ENCODE data around the gene B4GALT4. TPM values are rescaled to one million over a fixed set of nuclear protein-coding genes. Genes with fewer than 3 reads are reported as not detected.
"Not testable (repeated sequence)": the region's sequence is repeated elsewhere in the genome, so short reads cannot be mapped to it uniquely, and the experiment has no call there.

B4GALT4 gene
- polyA plus RNA-seq, 2 of the 4 experiments (the other 2 are of a cell fraction) = 101 to 193 TPM

GRCh38 chr3:119270212-119270611, 29.5 kb upstream of the B4GALT4 start:
- H3K4me2 ChIP-seq = not testable (repeated sequence)

GRCh38 chr3:119261055-119261454, 20.4 kb upstream of the B4GALT4 start:
- H3K4me3 ChIP-seq = no peak overlapping the region
- no peaks in the 10 kb centered on the region for H3K9me3 ChIP-seq
- DNase-seq (ENCODE audit: low read depth in 1 of 2, low spot score in 1 of 2) (no peak), ATAC-seq (no peak), FAIRE-seq (no peak)
- CTCF ChIA-PET = interaction anchor here (1.1 to 1.2 kb wide), 3 partner anchors 14 to 166 kb away, joined by 3 read pairs; no protein-coding TSS in a partner anchor
- no peak overlapping the region for H3K4me2 ChIP-seq
- POLR2A ChIA-PET = no interaction called here
- H3K4me1 ChIP-seq = no peaks in the 10 kb centered on the region
- H3K27ac ChIP-seq = no peak overlapping the region
- WGBS (ENCODE audit: missing lambda C conversion rate) = 76% methylated on average over 6 of the region's 6 CpGs
- TF ChIP-seq HOXB13 (CRISPR knock-in tag; IDR thresholded peaks at IDR 0.05; ENCODE audit: low read depth) (no peak), ZSCAN20 (CRISPR knock-in tag; IDR thresholded peaks at IDR 0.05) (no peak), JUN (IDR thresholded peaks at IDR 0.05) (no peak), MYC (IDR thresholded peaks at IDR 0.05; ENCODE audit: borderline replicate concordance, low read length) (no peak), HES2 (IDR thresholded peaks at IDR 0.05) (no peak), FOSB (CRISPR knock-in tag; IDR thresholded peaks at IDR 0.05) (no peak), CHD4 (IDR thresholded peaks at IDR 0.05; ENCODE audit: borderline replicate concordance) (no peak), FOXS1 (CRISPR knock-in tag; IDR thresholded peaks at IDR 0.05) (no peak), TP53 (CRISPR knock-in tag; IDR thresholded peaks at IDR 0.05) (no peak), EP300 (IDR thresholded peaks at IDR 0.05) (no peak), TFCP2L1 (CRISPR knock-in tag; IDR thresholded peaks at IDR 0.05) (no peak), HOXA7 (CRISPR knock-in tag; IDR thresholded peaks at IDR 0.05) (no peak), BHLHE40 (IDR thresholded peaks at IDR 0.05; ENCODE audit: low read depth, low read length) (no peak), HEYL (CRISPR knock-in tag; IDR thresholded peaks at IDR 0.05) (no peak), E2F6 (IDR thresholded peaks at IDR 0.05; ENCODE audit: borderline replicate concordance, low read depth) (no peak), EHMT2 (IDR thresholded peaks at IDR 0.05; ENCODE audit: low read depth) (no peak), HMGXB4 (CRISPR knock-in tag; IDR thresholded peaks at IDR 0.05; ENCODE audit: borderline replicate concordance) (no peak), CBX2 (IDR thresholded peaks at IDR 0.05; ENCODE audit: borderline replicate concordance, low read depth) (no peak), CTCF (IDR thresholded peaks at IDR 0.05) (no peak)

More at GRCh38 chr3:119270212-119270611, 29.5 kb upstream of the B4GALT4 start:
- DNase-seq (ENCODE audit: low read depth in 1 of 2, low spot score in 1 of 2); POLR2A ChIA-PET; H3K27ac ChIP-seq; CTCF ChIA-PET; H3K4me1 ChIP-seq; H3K9me3 ChIP-seq; ATAC-seq; FAIRE-seq; H3K4me3 ChIP-seq: not testable (repeated sequence)
- 45% methylated on average over 2 of the region's 2 CpGs for WGBS (ENCODE audit: missing lambda C conversion rate)
- peak; percentile 69 for TF ChIP-seq MAFK (IDR thresholded peaks at IDR 0.05; ENCODE audit: partially characterized antibody)

GRCh38 chr3:119259821-119260220, 19.1 kb upstream of the B4GALT4 start:
- CTCF ChIA-PET = interaction anchor here (1.2 to 3.6 kb wide), 4 partner anchors 16 to 114 kb away, joined by 3 to 18 read pairs (median 8); partner anchors contain the start of genes B4GALT4 and TEX55
- Histone ChIP-seq H3K9me3 (no peaks in the 10 kb centered on the region), H3K4me2 (no peak overlapping the region), H3K27ac (no peak overlapping the region), H3K4me1 (no peaks in the 10 kb centered on the region), H3K4me3 (no peak overlapping the region)
- ATAC-seq (no peak), FAIRE-seq (no peak), DNase-seq (ENCODE audit: low read depth in 1 of 2, low spot score in 1 of 2) (no peak)
- WGBS (ENCODE audit: missing lambda C conversion rate) = 80% methylated on average over 4 of the region's 4 CpGs
- TF ChIP-seq BHLHE40 (IDR thresholded peaks at IDR 0.05; ENCODE audit: low read depth, low read length) = no peak
- POLR2A ChIA-PET = no interaction called here

All from A549 (cell line).